Endometrium (tissue), 2 donors: Measurements from ENCODE around the gene FHOD3.
A peak's percentile ranks its signal among the peaks of the same experiment; 100 is the strongest.
"Not testable (repeated sequence)": the region's sequence is repeated elsewhere in the genome, so short reads cannot be mapped to it uniquely, and the experiment has no call there.

Experiments
- FAIRE-seq: peaks from 2 replicates; lab custom pipeline; 2012; peaks lifted over from hg19 to GRCh38; lab: Jason Lieb, UNC
- donor health status: control.
- donor health status: control.

FHOD3 gene

GRCh38 chr18:36525913-36526312 is 228.4 kb downstream of the FHOD3 start:
- no peak for FAIRE-seq

GRCh38 chr18:36526611-36527010 is 229.1 kb downstream of the FHOD3 start:
- no peak for FAIRE-seq

GRCh38 chr18:36527051-36527450 is 229.5 kb downstream of the FHOD3 start:
- no peak for FAIRE-seq

- no peak for FAIRE-seq
Observed at GRCh38 chr18:36527740-36528455, 230.4 kb downstream of the FHOD3 start.

GRCh38 chr18:36529747-36530146 is 232.2 kb downstream of the FHOD3 start:
- FAIRE-seq: no peak

GRCh38 chr18:36530676-36531405 is 233.3 kb downstream of the FHOD3 start:
- no peak for FAIRE-seq

GRCh38 chr18:36531636-36532035 is 234.1 kb downstream of the FHOD3 start:
- no peak for FAIRE-seq

- FAIRE-seq: no peak
Observed at GRCh38 chr18:36532394-36532793, 234.9 kb downstream of the FHOD3 start.

- FAIRE-seq: no peak
Observed at GRCh38 chr18:36532815-36533214, 235.3 kb downstream of the FHOD3 start.

GRCh38 chr18:36533446-36534153 is 236.1 kb downstream of the FHOD3 start:
- no peak for FAIRE-seq

- FAIRE-seq: no peak
Observed at GRCh38 chr18:36534154-36534688, 236.7 kb downstream of the FHOD3 start.

- peak; percentile 69 for FAIRE-seq
Observed at GRCh38 chr18:36535202-36535935, 237.9 kb downstream of the FHOD3 start.

GRCh38 chr18:36536426-36536825 is 238.9 kb downstream of the FHOD3 start:
- no peak for FAIRE-seq

- FAIRE-seq: no peak
Observed at GRCh38 chr18:36537289-36537688, 239.8 kb downstream of the FHOD3 start.

- no peak for FAIRE-seq
Observed at GRCh38 chr18:36539674-36540231, 242.2 kb downstream of the FHOD3 start.

GRCh38 chr18:36543030-36543429 is 245.5 kb downstream of the FHOD3 start:
- no peak for FAIRE-seq

- FAIRE-seq: no peak
Observed at GRCh38 chr18:36543991-36544725, 246.6 kb downstream of the FHOD3 start.

GRCh38 chr18:36545821-36546427 is 248.4 kb downstream of the FHOD3 start:
- no peak for FAIRE-seq

GRCh38 chr18:36546876-36547275 is 249.4 kb downstream of the FHOD3 start:
- no peak for FAIRE-seq

GRCh38 chr18:36547544-36547943 is 250.0 kb downstream of the FHOD3 start:
- no peak for FAIRE-seq

- FAIRE-seq: not testable (repeated sequence)
Observed at GRCh38 chr18:36551274-36551673, 253.8 kb downstream of the FHOD3 start.
